HepG2 (cell line): ENCODE results near the gene SH3PXD2A. TPM values are rescaled to one million over a fixed set of nuclear protein-coding genes. Genes with fewer than 3 reads are reported as not detected.
A peak's percentile ranks its signal among the peaks of the same experiment; 100 is the strongest.

ENCODE experiments used
- BRCA1 ChIP-seq: sonication (generic); formaldehyde crosslinking; IDR thresholded peaks from 2 replicates; pipeline ENCODE4 v1.4.0; 2020; ENCODE audit warnings: missing genetic modification reagents
- CAMTA2 ChIP-seq: sonication (generic); formaldehyde crosslinking; IDR thresholded peaks from 2 replicates; pipeline ENCODE4 v1.4.0; 2020; ENCODE audit warnings: mild to moderate bottlenecking, missing genetic modification reagents, borderline replicate concordance
- EP300 ChIP-seq, 3 experiments: sonication (generic) in 1 of 3; formaldehyde crosslinking in 1 of 3; IDR thresholded peaks; 2 replicates each; pipeline versions ENCODE4 v1.5.1 to v1.6.1; 2011 to 2020; ENCODE audit warnings: low read depth in 2 of 3, low read length in 2 of 3, borderline replicate concordance in 1 of 3, improper control_type of control experiment in 1 of 3, mild to moderate bottlenecking in 1 of 3, missing genetic modification reagents in 1 of 3, moderate library complexity in 1 of 3
- FOXA3 ChIP-seq: IDR thresholded peaks from 2 replicates; pipeline ENCODE4 v1.6.1; 2016; ENCODE audit warnings: missing genetic modification reagents, missing compliant biosample characterization
- GZF1 ChIP-seq: sonication (generic); formaldehyde crosslinking; IDR thresholded peaks from 2 replicates; pipeline ENCODE4 v1.5.1; 2020; ENCODE audit warnings: mild to moderate bottlenecking, missing genetic modification reagents
- KDM6A ChIP-seq: IDR thresholded peaks from 2 replicates; pipeline ENCODE4 v1.6.1; 2016; ENCODE audit warnings: low read depth
- KMT2A ChIP-seq: sonication (generic); formaldehyde crosslinking; IDR thresholded peaks from 2 replicates; pipeline ENCODE4 v1.4.0; 2020; ENCODE audit warnings: missing genetic modification reagents
- MATR3 ChIP-seq: sonication (generic); formaldehyde crosslinking; IDR thresholded peaks from 2 replicates; pipeline ENCODE4 v1.4.0; 2020; ENCODE audit warnings: missing genetic modification reagents
- NBN ChIP-seq: fragments of 450-650 bp; conservative IDR thresholded peaks from 2 replicates; pipeline ENCODE4 v1.6.1; 2017
- NFKB2 ChIP-seq: sonication (generic); formaldehyde crosslinking; IDR thresholded peaks from 2 replicates; pipeline ENCODE4 v1.4.0; 2020; ENCODE audit warnings: missing genetic modification reagents, borderline replicate concordance
- NR2F2 ChIP-seq: IDR thresholded peaks from 2 replicates; pipeline ENCODE4 v1.6.1; 2012; ENCODE audit warnings: low read depth, inconsistent platforms, borderline replicate concordance
- SOX5 ChIP-seq: IDR thresholded peaks from 2 replicates; pipeline ENCODE4 v1.6.1; 2016; ENCODE audit warnings: borderline replicate concordance
- XBP1 ChIP-seq: sonication (generic); formaldehyde crosslinking; IDR thresholded peaks from 2 replicates; pipeline ENCODE4 v1.5.0; 2020; ENCODE audit warnings: missing genetic modification reagents
- YEATS4 ChIP-seq: sonication (generic); formaldehyde crosslinking; IDR thresholded peaks from 2 replicates; pipeline ENCODE4 v1.4.0; 2020; ENCODE audit warnings: missing genetic modification reagents, borderline replicate concordance
- ZFP41 ChIP-seq: sonication (generic); formaldehyde crosslinking; IDR thresholded peaks from 2 replicates; pipeline ENCODE4 v1.4.0; 2020; ENCODE audit warnings: mild to moderate bottlenecking, missing genetic modification reagents, borderline replicate concordance
- ZKSCAN5 ChIP-seq: sonication (generic); formaldehyde crosslinking; IDR thresholded peaks from 2 replicates; pipeline ENCODE4 v1.5.1; 2020; ENCODE audit warnings: mild to moderate bottlenecking, missing genetic modification reagents
- ZNF235 ChIP-seq: sonication (generic); formaldehyde crosslinking; IDR thresholded peaks from 2 replicates; pipeline ENCODE4 v1.8.1; 2023; ENCODE audit warnings: mild to moderate bottlenecking, missing genetic modification reagents, borderline replicate concordance
- ZNF264 ChIP-seq: sonication (generic); formaldehyde crosslinking; IDR thresholded peaks from 2 replicates; pipeline ENCODE4 v1.4.0; 2020; ENCODE audit warnings: missing genetic modification reagents
- ZNF34 ChIP-seq: sonication (generic); formaldehyde crosslinking; IDR thresholded peaks from 2 replicates; pipeline ENCODE4 v1.4.0; 2020; ENCODE audit warnings: mild to moderate bottlenecking, missing genetic modification reagents, borderline replicate concordance
- ZNF7 ChIP-seq: IDR thresholded peaks from 2 replicates; pipeline ENCODE4 v1.6.1; 2016; ENCODE audit warnings: missing biosample characterization, missing genetic modification reagents
- ZNF746 ChIP-seq: sonication (generic); formaldehyde crosslinking; IDR thresholded peaks from 2 replicates; pipeline ENCODE4 v1.8.0; 2022; ENCODE audit warnings: mild to moderate bottlenecking, missing genetic modification reagents
- ZNF75D ChIP-seq: sonication (generic); formaldehyde crosslinking; IDR thresholded peaks from 2 replicates; pipeline ENCODE4 v1.8.1; 2023; ENCODE audit warnings: missing genetic modification reagents, mild to moderate bottlenecking, borderline replicate concordance
- ZNF777 ChIP-seq: sonication (generic); formaldehyde crosslinking; IDR thresholded peaks from 2 replicates; pipeline ENCODE4 v1.4.0; 2020; ENCODE audit warnings: missing genetic modification reagents
- polyA plus RNA-seq, 8 experiments: library from polyadenylated mRNA; depleted of rRNA in 3 of 8; stranded (reverse) in 7 of 8; unstranded in 1 of 8; fragments of >200 nt; fragmentation: Illumina TruSeq in 4 of 8; extraction: Trizol in 4 of 8; gene quantifications; 2 replicates each; pipeline versions ENCODE4 v1.2.1 to v1.2.3, GENCODE V29; 2011 to 2016; ENCODE audit warnings: low read depth in 4 of 8, missing spikeins in 1 of 8, mixed read lengths in 1 of 8; ENCODE audit not compliant: insufficient read depth in 1 of 8
- total RNA-seq, 5 experiments: library from RNA; depleted of rRNA; stranded (reverse); fragments of >200 nt; fragmentation: Illumina TruSeq; extraction: Trizol; gene quantifications; 2 replicates each; pipeline ENCODE4 v1.2.3, GENCODE V29; 2016; ENCODE audit warnings: low read depth in 1 of 5
- TF ChIP-seq, protein P1 (sequence below): sonication (generic); formaldehyde crosslinking; IDR thresholded peaks from 2 replicates; pipeline ENCODE4 v1.5.0; 2020; ENCODE audit warnings: missing genetic modification reagents
- TF ChIP-seq, protein P2 (sequence below): sonication (generic); formaldehyde crosslinking; IDR thresholded peaks from 2 replicates; pipeline ENCODE4 v1.8.1; 2022; ENCODE audit warnings: mild to moderate bottlenecking, missing genetic modification reagents
- TF ChIP-seq, protein P3 (sequence below): sonication (generic); formaldehyde crosslinking; conservative IDR thresholded peaks from 2 replicates; pipeline ENCODE4 v1.5.0; 2020; ENCODE audit warnings: missing genetic modification reagents

SH3PXD2A gene
- total and polyA plus RNA-seq, 2 of the 13 experiments (the other 11 are each of a cell fraction or from before 2014, with no cell fraction given) = 11.1 to 11.3 TPM

DNA sequence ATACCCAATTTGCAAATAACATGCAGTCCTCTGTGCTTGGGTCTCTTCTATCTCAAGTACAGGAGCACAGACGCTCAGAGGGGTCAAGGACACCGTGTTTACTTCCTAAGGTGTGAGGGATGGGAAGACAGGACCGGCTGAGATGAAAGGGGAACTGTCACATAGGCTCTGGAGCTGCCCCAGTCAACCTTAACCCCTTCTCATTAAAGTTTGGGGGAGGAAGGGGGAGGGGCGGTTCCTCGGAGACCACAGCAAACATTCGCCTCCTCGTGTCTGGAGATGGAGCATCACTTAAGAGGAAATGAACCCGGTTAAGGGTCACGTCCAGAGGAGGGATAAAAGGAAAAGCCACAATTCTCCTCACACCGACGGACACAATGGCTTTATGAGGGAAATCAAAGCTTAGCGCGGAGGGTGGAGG is 1.1 kb downstream of the SH3PXD2A start (continued):
- peak in 1 of 2 experiments; percentile 87; a peak in 2 of 4 replicates for TF ChIP-seq EP300 (IDR thresholded peaks at IDR 0.05; ENCODE audit: low read depth in 2 of 2, low read length in 2 of 2)
- TF ChIP-seq EP300 (CRISPR knock-in tag; IDR thresholded peaks at IDR 0.05; ENCODE audit: borderline replicate concordance) = peak; percentile 92
- TF ChIP-seq, protein P1, sequence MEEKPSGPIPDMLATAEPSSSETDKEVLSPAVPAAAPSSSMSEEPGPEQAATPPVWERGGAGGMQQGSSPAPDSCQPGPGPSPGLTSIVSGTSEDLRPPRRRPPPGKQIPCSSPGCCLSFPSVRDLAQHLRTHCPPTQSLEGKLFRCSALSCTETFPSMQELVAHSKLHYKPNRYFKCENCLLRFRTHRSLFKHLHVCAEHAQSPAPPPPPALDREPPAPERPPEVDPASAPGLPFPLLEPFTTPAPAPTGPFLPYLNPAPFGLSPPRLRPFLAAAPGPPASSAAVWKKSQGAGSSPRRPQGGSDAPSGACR (CRISPR knock-in tag) = no peak
- no peak for TF ChIP-seq ZNF75D
- no peak for TF ChIP-seq ZNF777 (CRISPR knock-in tag)
- TF ChIP-seq SOX5 (CRISPR knock-in tag) = peak; percentile 28; the same call in 1 of the 2 replicates
- peak; percentile 50; the same call in 1 of the 2 replicates for TF ChIP-seq YEATS4 (CRISPR knock-in tag)
- no peak for TF ChIP-seq BRCA1 (CRISPR knock-in tag)
- TF ChIP-seq, protein P2, sequence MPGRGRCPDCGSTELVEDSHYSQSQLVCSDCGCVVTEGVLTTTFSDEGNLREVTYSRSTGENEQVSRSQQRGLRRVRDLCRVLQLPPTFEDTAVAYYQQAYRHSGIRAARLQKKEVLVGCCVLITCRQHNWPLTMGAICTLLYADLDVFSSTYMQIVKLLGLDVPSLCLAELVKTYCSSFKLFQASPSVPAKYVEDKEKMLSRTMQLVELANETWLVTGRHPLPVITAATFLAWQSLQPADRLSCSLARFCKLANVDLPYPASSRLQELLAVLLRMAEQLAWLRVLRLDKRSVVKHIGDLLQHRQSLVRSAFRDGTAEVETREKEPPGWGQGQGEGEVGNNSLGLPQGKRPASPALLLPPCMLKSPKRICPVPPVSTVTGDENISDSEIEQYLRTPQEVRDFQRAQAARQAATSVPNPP (CRISPR knock-in tag) = no peak
- no peak for TF ChIP-seq ZNF7 (CRISPR knock-in tag)
- no peak for TF ChIP-seq ZNF34 (CRISPR knock-in tag)
- no peak; the same call in 1 of the 2 replicates for TF ChIP-seq ZNF746 (CRISPR knock-in tag)
- TF ChIP-seq ZKSCAN5 (CRISPR knock-in tag) = no peak
- TF ChIP-seq ZFP41 (CRISPR knock-in tag) = no peak
- peak; percentile 76 for TF ChIP-seq FOXA3 (CRISPR knock-in tag)
- no peak for TF ChIP-seq XBP1 (CRISPR knock-in tag)
- no peak for TF ChIP-seq NFKB2 (CRISPR knock-in tag)
- TF ChIP-seq ZNF235 (CRISPR knock-in tag) = 0 out of 2 replicates have a peak, but pooled peaks have one; percentile 25
- peak; percentile 87 for TF ChIP-seq NR2F2
- no peak for TF ChIP-seq ZNF264 (CRISPR knock-in tag)
- no peak for TF ChIP-seq CAMTA2
- no peak for TF ChIP-seq GZF1
- TF ChIP-seq KDM6A (CRISPR knock-in tag) = peak; percentile 83
- no peak; the same call in 1 of the 2 replicates for TF ChIP-seq KMT2A (CRISPR knock-in tag)
- no peak for TF ChIP-seq NBN
- TF ChIP-seq, protein P3, sequence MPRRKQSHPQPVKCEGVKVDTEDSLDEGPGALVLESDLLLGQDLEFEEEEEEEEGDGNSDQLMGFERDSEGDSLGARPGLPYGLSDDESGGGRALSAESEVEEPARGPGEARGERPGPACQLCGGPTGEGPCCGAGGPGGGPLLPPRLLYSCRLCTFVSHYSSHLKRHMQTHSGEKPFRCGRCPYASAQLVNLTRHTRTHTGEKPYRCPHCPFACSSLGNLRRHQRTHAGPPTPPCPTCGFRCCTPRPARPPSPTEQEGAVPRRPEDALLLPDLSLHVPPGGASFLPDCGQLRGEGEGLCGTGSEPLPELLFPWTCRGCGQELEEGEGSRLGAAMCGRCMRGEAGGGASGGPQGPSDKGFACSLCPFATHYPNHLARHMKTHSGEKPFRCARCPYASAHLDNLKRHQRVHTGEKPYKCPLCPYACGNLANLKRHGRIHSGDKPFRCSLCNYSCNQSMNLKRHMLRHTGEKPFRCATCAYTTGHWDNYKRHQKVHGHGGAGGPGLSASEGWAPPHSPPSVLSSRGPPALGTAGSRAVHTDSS (CRISPR knock-in tag) = no peak
- no peak for TF ChIP-seq MATR3 (CRISPR knock-in tag)
